ENCODE results near the gene SSC5D. TPM values are rescaled to one million over a fixed set of nuclear protein-coding genes. Genes with fewer than 3 reads are reported as not detected.
A peak's percentile ranks its signal among the peaks of the same experiment; 100 is the strongest.

The SSC5D gene
- 1.5 TPM for total RNA-seq (2021; ENCODE audit: unreplicated experiment)
- 0.59 and 0.77 TPM in 2 replicates for polyA plus RNA-seq (2012)
- percentile 33 among the genes with signal in this experiment for Bru-seq, nascent RNA
- BruChase-seq, experiment 1, labeled RNA remaining after a 6-hour chase, result percentile 43 among the genes with signal in this experiment
- BruChase-seq, experiment 2, labeled RNA remaining after a 2-hour chase, result percentile 38 among the genes with signal in this experiment
- long read RNA-seq, result 0 reads

GRCh38 chr19:55487924-55488687, at the start of gene SSC5D:
SSC5D (plus strand) TSS chr19:55488436; CDS start chr19:55488590, 154 bp downstream.
- Histone ChIP-seq H3K27me3 (ENCODE audit: insufficient read depth, low read length) (no peaks in the 10 kb centered on the region), H3K27ac (ENCODE audit: low read depth, low read length) (0 out of 2 replicates have a peak within 1 kb of the TSS, but pooled peaks have one; percentile 22), H3K9ac (ENCODE audit: low read length) (no peak within 1 kb of the TSS; the same call in 1 of the 2 replicates), H3K4me1 (ENCODE audit: control insufficient read depth in 1 of 2, insufficient read depth in 2 of 2, low read length in 2 of 2) (peaks cover 10 to 34% of the 10 kb centered on the region in 2 experiments; a peak in 3 of 4 replicates), H4K20me1 (ENCODE audit: insufficient read depth) (no peaks in the 10 kb centered on the region), H3K4me3 (replicated peaks in 1 of 2; ENCODE audit: low read depth in 1 of 2, low read length in 2 of 2) (no peak within 1 kb of the TSS), H2AFZ (ENCODE audit: low read depth, low read length, poor library complexity, severe bottlenecking) (no peak within 1 kb of the TSS), H3K4me2 (ENCODE audit: low read length) (no peak within 1 kb of the TSS), H3K9me2 (ENCODE audit: insufficient read depth) (no peaks in the 10 kb centered on the region), H3K79me2 (ENCODE audit: insufficient read depth, low read length) (peaks cover 7% of the 10 kb centered on the region; the same call in 1 of the 2 replicates), H3K36me3 (ENCODE audit: control insufficient read depth in 1 of 2, insufficient read depth in 2 of 2, low read length in 2 of 2) (no peaks in the 10 kb centered on the region), H3K9me3 (ENCODE audit: control insufficient read depth in 1 of 2, insufficient read depth in 1 of 2, low read depth in 1 of 2, low read length in 2 of 2) (no peaks in the 10 kb centered on the region)
- CTCF ChIA-PET, result interaction anchor here (0.6 kb wide), 1 partner anchor 667 kb away, joined by 3 read pairs; no protein-coding TSS in a partner anchor
- RAD21 ChIA-PET (ENCODE audit: low non-redundant PET in 1 of 2, low total read pairs in 2 of 2, uncharacterized antibody in 2 of 2, unreplicated experiment in 2 of 2), result no interaction called here
- no peak for ATAC-seq
- BruUV-seq (replicated peaks), result no TSS peak
- intact Hi-C loops (cut with micrococcal nuclease), result no loop called here
- POLR2A ChIA-PET, result no interaction called here
- no peak for TF ChIP-seq FOSL1 (IDR thresholded peaks at IDR 0.05; ENCODE audit: low read depth)
- no peak for DNase-seq (ENCODE audit: low read depth, low spot score)

- H2AFZ ChIP-seq (ENCODE audit: low read depth, low read length, poor library complexity, severe bottlenecking), result no peak overlapping the region
- no peaks in the 10 kb centered on the region for H3K36me3 ChIP-seq (ENCODE audit: control insufficient read depth in 1 of 2, insufficient read depth in 2 of 2, low read length in 2 of 2)
- H3K27ac ChIP-seq (ENCODE audit: low read depth, low read length), result no peak overlapping the region
- no peak overlapping the region for H3K4me3 ChIP-seq (replicated peaks in 1 of 2; ENCODE audit: low read depth in 1 of 2, low read length in 2 of 2)
- H3K27me3 ChIP-seq (ENCODE audit: insufficient read depth, low read length), result peaks cover 8% of the 10 kb centered on the region; the same call in 1 of the 2 replicates
- peaks cover 0 to 10% of the 10 kb centered on the region in 2 experiments; a peak in 2 of 4 replicates for H3K4me1 ChIP-seq (ENCODE audit: control insufficient read depth in 1 of 2, insufficient read depth in 2 of 2, low read length in 2 of 2)
- no peak overlapping the region for H3K9ac ChIP-seq (ENCODE audit: low read length)
- no peak for DNase-seq (ENCODE audit: low read depth, low spot score)
- ChIA-PET POLR2A (no interaction called here), CTCF (no interaction called here), RAD21 (ENCODE audit: low non-redundant PET in 1 of 2, low total read pairs in 2 of 2, uncharacterized antibody in 2 of 2, unreplicated experiment in 2 of 2) (no interaction called here)
- BruUV-seq (replicated peaks), result no TSS peak
- no peaks in the 10 kb centered on the region for H4K20me1 ChIP-seq (ENCODE audit: insufficient read depth)
- ATAC-seq, result no peak
- H3K4me2 ChIP-seq (ENCODE audit: low read length), result no peak overlapping the region
- no peaks in the 10 kb centered on the region for H3K9me3 ChIP-seq (ENCODE audit: control insufficient read depth in 1 of 2, insufficient read depth in 1 of 2, low read depth in 1 of 2, low read length in 2 of 2)
- intact Hi-C loops (cut with micrococcal nuclease), result no loop called here
- no peaks in the 10 kb centered on the region for H3K9me2 ChIP-seq (ENCODE audit: insufficient read depth)
- no peaks in the 10 kb centered on the region for H3K79me2 ChIP-seq (ENCODE audit: insufficient read depth, low read length)
- TF ChIP-seq YY1 (IDR thresholded peaks at IDR 0.05; ENCODE audit: extremely low read depth, insufficient replicate concordance, low read depth, low read length) (no peak), SIN3A (IDR thresholded peaks at IDR 0.05; ENCODE audit: low read depth) (no peak), EGR1 (IDR thresholded peaks at IDR 0.05; ENCODE audit: low read depth) (no peak), REST (IDR thresholded peaks at IDR 0.05; ENCODE audit: low read depth) (no peak), POLR2AphosphoS5 (IDR thresholded peaks at IDR 0.05; ENCODE audit: low read depth, low read length) (no peak), POLR2A (IDR thresholded peaks at IDR 0.05; ENCODE audit: borderline replicate concordance, extremely low read depth, insufficient read depth, insufficient read length) (no peak), SRF (IDR thresholded peaks at IDR 0.05; ENCODE audit: low read depth) (no peak), EZH2 (IDR thresholded peaks at IDR 0.05) (no peak), ATF3 (IDR thresholded peaks at IDR 0.05) (no peak), JUND (IDR thresholded peaks at IDR 0.05) (no peak), CEBPB (IDR thresholded peaks at IDR 0.05; ENCODE audit: low read depth) (no peak), TCF7L2 (IDR thresholded peaks at IDR 0.05; ENCODE audit: borderline replicate concordance, extremely low read depth, insufficient read depth, insufficient read length) (no peak), CBX3 (IDR thresholded peaks at IDR 0.05; ENCODE audit: low read depth) (no peak), ELF1 (IDR thresholded peaks at IDR 0.05; ENCODE audit: borderline replicate concordance, low read depth) (no peak), RAD21 (IDR thresholded peaks at IDR 0.05; ENCODE audit: low read depth) (no peak), SP1 (IDR thresholded peaks at IDR 0.05; ENCODE audit: low read depth) (no peak), FOSL1 (IDR thresholded peaks at IDR 0.05; ENCODE audit: low read depth) (no peak)
Observed at GRCh38 chr19:55439052-55439451, 49.2 kb upstream of the SSC5D start.
